Measurements from ENCODE around the gene MYLK4. TPM values are rescaled to one million over a fixed set of nuclear protein-coding genes. Genes with fewer than 3 reads are reported as not detected.
A peak's percentile ranks its signal among the peaks of the same experiment; 100 is the strongest.

The MYLK4 gene
- total and polyA plus RNA-seq, 8 donors = 0.52 to 1.8 (median 1.2) TPM

GRCh38 chr6:2625581-2625980, 125.1 kb downstream of the MYLK4 start:
- H3K9me3 ChIP-seq = no peaks in the 10 kb centered on the region
- ATAC-seq (peak; percentile 45), DNase-seq (peak in 2 of 4 donors; percentile 61 to 79)
- no peak for TF ChIP-seq CTCF (IDR thresholded peaks at IDR 0.05)
- H3K36me3 ChIP-seq = no peaks in the 10 kb centered on the region
- intact Hi-C loops (cut with DNase I) = no loop called here
- no peak overlapping the region for H3K4me3 ChIP-seq
- no peak overlapping the region for H3K27ac ChIP-seq
- H3K4me1 ChIP-seq = no peaks in the 10 kb centered on the region
- no peaks in the 10 kb centered on the region for H3K27me3 ChIP-seq

GRCh38 chr6:2624177-2624576, 126.5 kb downstream of the MYLK4 start:
- Histone ChIP-seq H3K27ac (no peak overlapping the region), H3K9me3 (no peaks in the 10 kb centered on the region), H3K36me3 (no peaks in the 10 kb centered on the region), H3K4me3 (no peak overlapping the region), H3K27me3 (no peaks in the 10 kb centered on the region), H3K4me1 (no peaks in the 10 kb centered on the region)
- DNase-seq (no peak), ATAC-seq (no peak)
- intact Hi-C loops (cut with DNase I) = no loop called here
- no peak for TF ChIP-seq CTCF (IDR thresholded peaks at IDR 0.05)

- ATAC-seq (no peak), DNase-seq (no peak)
- Histone ChIP-seq H3K4me1 (no peaks in the 10 kb centered on the region), H3K9me3 (no peaks in the 10 kb centered on the region), H3K27me3 (no peaks in the 10 kb centered on the region), H3K27ac (no peak overlapping the region), H3K36me3 (no peaks in the 10 kb centered on the region), H3K4me3 (no peak overlapping the region)
- intact Hi-C loops (cut with DNase I) = no loop called here
- TF ChIP-seq CTCF (IDR thresholded peaks at IDR 0.05) = no peak
Observed at GRCh38 chr6:2623295-2623694, 127.4 kb downstream of the MYLK4 start.

- intact Hi-C loops (cut with DNase I) = no loop called here
Observed at GRCh38 chr6:2622671-2623070, 128.1 kb downstream of the MYLK4 start.

GRCh38 chr6:2619651-2620050, 131.1 kb downstream of the MYLK4 start:
- no peak overlapping the region for H3K27ac ChIP-seq
- H3K4me1 ChIP-seq = no peaks in the 10 kb centered on the region
- H3K9me3 ChIP-seq = no peaks in the 10 kb centered on the region
- intact Hi-C loops (cut with DNase I) = no loop called here
- H3K36me3 ChIP-seq = no peaks in the 10 kb centered on the region
- TF ChIP-seq CTCF (IDR thresholded peaks at IDR 0.05) = no peak
- no peak for DNase-seq
- ATAC-seq = no peak
- no peak overlapping the region for H3K4me3 ChIP-seq
- H3K27me3 ChIP-seq = no peaks in the 10 kb centered on the region

More at GRCh38 chr6:2622671-2623070, 128.1 kb downstream of the MYLK4 start:
- Histone ChIP-seq H3K27ac (no peak overlapping the region), H3K4me3 (no peak overlapping the region), H3K4me1 (no peaks in the 10 kb centered on the region), H3K9me3 (no peaks in the 10 kb centered on the region), H3K27me3 (no peaks in the 10 kb centered on the region), H3K36me3 (no peaks in the 10 kb centered on the region)
- peak; percentile 14 for ATAC-seq
- DNase-seq = no peak
- TF ChIP-seq CTCF (IDR thresholded peaks at IDR 0.05) = no peak

Measured in left lung (tissue), 10 donors.